HepG2 (cell line): Measurements from ENCODE around the gene AMIGO3. TPM values are rescaled to one million over a fixed set of nuclear protein-coding genes. Genes with fewer than 3 reads are reported as not detected.

Experiments
- BRD4 ChIP-seq: sonication (generic); formaldehyde crosslinking; IDR thresholded peaks from 2 replicates; pipeline ENCODE4 v1.4.0; 2020; ENCODE audit warnings: missing genetic modification reagents
- CTCF ChIP-seq: sonication (generic); formaldehyde crosslinking; IDR thresholded peaks from 2 replicates; pipeline ENCODE4 v1.5.0; 2020; ENCODE audit warnings: mild to moderate bottlenecking, missing genetic modification reagents, moderate library complexity
- FIP1L1 ChIP-seq: fragments of 200-400 bp; formaldehyde crosslinking; IDR thresholded peaks from 2 replicates; pipeline ENCODE4 v1.6.1; 2018; ENCODE audit warnings: low read depth, mild to moderate bottlenecking, low read length, moderate library complexity, borderline replicate concordance; ENCODE audit not compliant: insufficient read depth
- HNRNPL ChIP-seq: fragments of 200-400 bp; formaldehyde crosslinking; IDR thresholded peaks from 2 replicates; pipeline ENCODE4 v1.6.1; 2017; ENCODE audit warnings: mild to moderate bottlenecking, low read depth, low read length
- LCORL ChIP-seq, 2 experiments: fragments of 450-650 bp in 1 of 2; sonication (generic) in 1 of 2; formaldehyde crosslinking in 1 of 2; IDR thresholded peaks; 2 replicates each; pipeline versions ENCODE4 v1.5.0 to v1.6.1; 2017 to 2020; ENCODE audit warnings: antibody characterized with exemption in 1 of 2, missing genetic modification reagents in 1 of 2
- MTERF4 ChIP-seq: sonication (generic); formaldehyde crosslinking; IDR thresholded peaks from 2 replicates; pipeline ENCODE4 v1.8.0; 2023; ENCODE audit warnings: mild to moderate bottlenecking, missing genetic modification reagents
- NFRKB ChIP-seq: fragments of 450-650 bp; IDR thresholded peaks from 2 replicates; pipeline ENCODE4 v1.6.1; 2017
- ZBTB10 ChIP-seq: sonication (generic); formaldehyde crosslinking; IDR thresholded peaks from 2 replicates; pipeline ENCODE4 v1.4.0; 2020; ENCODE audit warnings: missing genetic modification reagents, borderline replicate concordance
- ZNF567 ChIP-seq: sonication (generic); formaldehyde crosslinking; IDR thresholded peaks from 2 replicates; pipeline ENCODE4 v1.8.1; 2023; ENCODE audit warnings: mild to moderate bottlenecking, missing genetic modification reagents, borderline replicate concordance
- ZNF576 ChIP-seq: sonication (generic); formaldehyde crosslinking; IDR thresholded peaks from 2 replicates; pipeline ENCODE4 v1.4.0; 2020; ENCODE audit warnings: mild to moderate bottlenecking, missing genetic modification reagents
- ZNF597 ChIP-seq: sonication (generic); formaldehyde crosslinking; IDR thresholded peaks from 2 replicates; pipeline ENCODE4 v1.5.0; 2020; ENCODE audit warnings: missing genetic modification reagents
- ZNF607 ChIP-seq: sonication (generic); formaldehyde crosslinking; IDR thresholded peaks from 2 replicates; pipeline ENCODE4 v1.5.1; 2020; ENCODE audit warnings: missing genetic modification reagents, mild to moderate bottlenecking, borderline replicate concordance
- ZNF609 ChIP-seq: sonication (generic); formaldehyde crosslinking; IDR thresholded peaks from 2 replicates; pipeline ENCODE4 v1.4.0; 2020; ENCODE audit warnings: mild to moderate bottlenecking, missing genetic modification reagents, borderline replicate concordance
- ZNF615 ChIP-seq: sonication (generic); formaldehyde crosslinking; IDR thresholded peaks from 2 replicates; pipeline ENCODE4 v1.5.0; 2020; ENCODE audit warnings: mild to moderate bottlenecking, missing genetic modification reagents, borderline replicate concordance
- ZNF761 ChIP-seq: sonication (generic); formaldehyde crosslinking; conservative IDR thresholded peaks from 2 replicates; pipeline ENCODE4 v1.4.0; 2020; ENCODE audit warnings: mild to moderate bottlenecking, missing genetic modification reagents
- ZNF891 ChIP-seq: sonication (generic); formaldehyde crosslinking; IDR thresholded peaks from 2 replicates; pipeline ENCODE4 v1.5.0; 2020; ENCODE audit warnings: mild to moderate bottlenecking, missing genetic modification reagents
- polyA plus RNA-seq, 8 experiments: library from polyadenylated mRNA; depleted of rRNA in 3 of 8; stranded (reverse) in 7 of 8; unstranded in 1 of 8; fragments of >200 nt; fragmentation: Illumina TruSeq in 4 of 8; extraction: Trizol in 4 of 8; gene quantifications; 2 replicates each; pipeline versions ENCODE4 v1.2.1 to v1.2.3, GENCODE V29; 2011 to 2016; ENCODE audit warnings: low read depth in 4 of 8, missing spikeins in 1 of 8, mixed read lengths in 1 of 8; ENCODE audit not compliant: insufficient read depth in 1 of 8
- total RNA-seq, 5 experiments: library from RNA; depleted of rRNA; stranded (reverse); fragments of >200 nt; fragmentation: Illumina TruSeq; extraction: Trizol; gene quantifications; 2 replicates each; pipeline ENCODE4 v1.2.3, GENCODE V29; 2016; ENCODE audit warnings: low read depth in 1 of 5

The AMIGO3 gene
- total and polyA plus RNA-seq, 2 of the 13 experiments (the other 11 are each of a cell fraction or from before 2014, with no cell fraction given) = 0.35 TPM; not detected in 1

- TF ChIP-seq ZNF597 (CRISPR knock-in tag) = no peak
- no peak for TF ChIP-seq ZNF615 (CRISPR knock-in tag)
- TF ChIP-seq HNRNPL = peak; percentile 75
- TF ChIP-seq ZBTB10 = no peak
- TF ChIP-seq ZNF761 = no peak
- TF ChIP-seq ZNF576 (CRISPR knock-in tag) = no peak
- no peak for TF ChIP-seq MTERF4 (CRISPR knock-in tag)
- TF ChIP-seq NFRKB = no peak
- TF ChIP-seq BRD4 (CRISPR knock-in tag) = no peak
- TF ChIP-seq LCORL (IDR thresholded peaks at IDR 0.05) = no peak
- TF ChIP-seq LCORL (CRISPR knock-in tag; IDR thresholded peaks at IDR 0.05) = no peak
- TF ChIP-seq FIP1L1 = no peak
- no peak for TF ChIP-seq ZNF567 (CRISPR knock-in tag)
- TF ChIP-seq ZNF891 (CRISPR knock-in tag) = no peak
- no peak for TF ChIP-seq ZNF609 (CRISPR knock-in tag)
- TF ChIP-seq ZNF607 (CRISPR knock-in tag) = no peak
- TF ChIP-seq CTCF (CRISPR knock-in tag) = peak; percentile 70
Measured at GRCh38 chr3:49701388-49702077, 18.0 kb downstream of the AMIGO3 start (continued).
